Measurements from ENCODE around the gene MRPL24. TPM values are rescaled to one million over a fixed set of nuclear protein-coding genes. Genes with fewer than 3 reads are reported as not detected.

Gene MRPL24
- polyA plus RNA-seq, 2 of the 4 experiments (the other 2 are of a cell fraction) = 170 to 198 TPM

GRCh38 chr1:156727926-156728598 lies 12.8 kb downstream of the MRPL24 start, which contains the start of gene METTL25B:
Gene METTL25B, plus strand, starts transcription at chr1:156728469. Its CDS starts 636 bp downstream, at chr1:156729105.
- TF ChIP-seq E2F6 (IDR thresholded peaks at IDR 0.05; ENCODE audit: borderline replicate concordance, low read depth) = 0 out of 2 replicates have a peak, but pooled peaks have one; percentile 43
- TF ChIP-seq, protein P1, sequence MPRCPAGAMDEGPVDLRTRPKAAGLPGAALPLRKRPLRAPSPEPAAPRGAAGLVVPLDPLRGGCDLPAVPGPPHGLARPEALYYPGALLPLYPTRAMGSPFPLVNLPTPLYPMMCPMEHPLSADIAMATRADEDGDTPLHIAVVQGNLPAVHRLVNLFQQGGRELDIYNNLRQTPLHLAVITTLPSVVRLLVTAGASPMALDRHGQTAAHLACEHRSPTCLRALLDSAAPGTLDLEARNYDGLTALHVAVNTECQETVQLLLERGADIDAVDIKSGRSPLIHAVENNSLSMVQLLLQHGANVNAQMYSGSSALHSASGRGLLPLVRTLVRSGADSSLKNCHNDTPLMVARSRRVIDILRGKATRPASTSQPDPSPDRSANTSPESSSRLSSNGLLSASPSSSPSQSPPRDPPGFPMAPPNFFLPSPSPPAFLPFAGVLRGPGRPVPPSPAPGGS (IDR thresholded peaks at IDR 0.05) = peak; percentile 92; the same call in 1 of the 3 replicates
- no peak for TF ChIP-seq HOXA7 (CRISPR knock-in tag; IDR thresholded peaks at IDR 0.05)
- TF ChIP-seq PHF8 (IDR thresholded peaks at IDR 0.05; ENCODE audit: borderline replicate concordance, low read depth) = peak; percentile 33; the same call in 1 of the 2 replicates
- TF ChIP-seq ZC3H11A (IDR thresholded peaks at IDR 0.05) = no peak
- TF ChIP-seq NR3C1 (IDR thresholded peaks at IDR 0.05) = no peak
- TF ChIP-seq CBX2 (IDR thresholded peaks at IDR 0.05; ENCODE audit: borderline replicate concordance, low read depth) = no peak
- TF ChIP-seq, protein P2, sequence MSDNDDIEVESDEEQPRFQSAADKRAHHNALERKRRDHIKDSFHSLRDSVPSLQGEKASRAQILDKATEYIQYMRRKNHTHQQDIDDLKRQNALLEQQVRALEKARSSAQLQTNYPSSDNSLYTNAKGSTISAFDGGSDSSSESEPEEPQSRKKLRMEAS (IDR thresholded peaks at IDR 0.05) = peak; percentile 14; the same call in 1 of the 2 replicates
- peak; percentile 66 for TF ChIP-seq POLR2A (IDR thresholded peaks at IDR 0.05; ENCODE audit: low read length)
- no peak for TF ChIP-seq CHD4 (IDR thresholded peaks at IDR 0.05; ENCODE audit: borderline replicate concordance)
- no peak for TF ChIP-seq SMC3 (IDR thresholded peaks at IDR 0.05)
- TF ChIP-seq KDM5A (IDR thresholded peaks at IDR 0.05) = peak; percentile 81
- peaks cover 35% of the 10 kb centered on the region for H3K4me1 ChIP-seq
- ChIA-PET CTCF (interaction anchor here (1.1 to 42.3 kb wide), 18 partner anchors 8 to 199 kb away, joined by 3 to 2258 read pairs (median 26); partner anchors contain the start of genes CRABP2, INSRR, MRPL24 and NES), POLR2A (interaction anchor here (0.6 to 4.4 kb wide), 35 partner anchors 8 to 228 kb away, joined by 3 to 90 read pairs (median 6); partner anchors contain the start of genes HDGF, MEF2D, MRPL24 and PRCC)
- peak within 1 kb of the TSS; percentile 89 for H3K4me3 ChIP-seq
- no peaks in the 10 kb centered on the region for H3K9me3 ChIP-seq
- under 1% methylated on average over 28 of the region's 46 CpGs for WGBS (ENCODE audit: missing lambda C conversion rate)
- DNase-seq (ENCODE audit: low read depth in 1 of 2, low spot score in 1 of 2) (peak; percentile 87 to 90), FAIRE-seq (no peak), ATAC-seq (peak; percentile 80 to 84)
- peak within 1 kb of the TSS; percentile 95 for H3K4me2 ChIP-seq
- peak within 1 kb of the TSS; percentile 93 for H3K27ac ChIP-seq

GRCh38 chr1:156727492-156727891 lies 13.4 kb downstream of the MRPL24 start:
- peak overlapping the region; percentile 93 for H3K27ac ChIP-seq
- H3K4me2 ChIP-seq = peak overlapping the region; percentile 95
- ATAC-seq = no peak
- POLR2A ChIA-PET = interaction anchor here (1.2 to 4.4 kb wide), 7 partner anchors 9 to 48 kb away, joined by 4 to 90 read pairs (median 21); partner anchors contain the start of genes HDGF, MRPL24 and PRCC
- H3K4me1 ChIP-seq = peaks cover 35% of the 10 kb centered on the region
- DNase-seq (ENCODE audit: low read depth in 1 of 2, low spot score in 1 of 2) = no peak
- FAIRE-seq = no peak
- CTCF ChIA-PET = interaction anchor here (1.1 to 42.3 kb wide), 27 partner anchors 8 to 254 kb away, joined by 3 to 2258 read pairs (median 21); partner anchors contain the start of genes CRABP2, HDGF, INSRR and MRPL24
- 47% methylated on average over 7 of the region's 7 CpGs for WGBS (ENCODE audit: missing lambda C conversion rate)
- H3K9me3 ChIP-seq = no peaks in the 10 kb centered on the region
- TF ChIP-seq FOSL2 (IDR thresholded peaks at IDR 0.05) (no peak), FOSL2 (CRISPR knock-in tag; IDR thresholded peaks at IDR 0.05) (no peak), RARB (CRISPR knock-in tag; IDR thresholded peaks at IDR 0.05) (no peak), HDAC2 (IDR thresholded peaks at IDR 0.05) (no peak), MYC (IDR thresholded peaks at IDR 0.05; ENCODE audit: borderline replicate concordance, low read length) (no peak), CHD4 (IDR thresholded peaks at IDR 0.05; ENCODE audit: borderline replicate concordance) (no peak), TP53 (CRISPR knock-in tag; IDR thresholded peaks at IDR 0.05) (no peak)
- TF ChIP-seq, protein P1 (IDR thresholded peaks at IDR 0.05) = no peak
- TF ChIP-seq, protein P3, sequence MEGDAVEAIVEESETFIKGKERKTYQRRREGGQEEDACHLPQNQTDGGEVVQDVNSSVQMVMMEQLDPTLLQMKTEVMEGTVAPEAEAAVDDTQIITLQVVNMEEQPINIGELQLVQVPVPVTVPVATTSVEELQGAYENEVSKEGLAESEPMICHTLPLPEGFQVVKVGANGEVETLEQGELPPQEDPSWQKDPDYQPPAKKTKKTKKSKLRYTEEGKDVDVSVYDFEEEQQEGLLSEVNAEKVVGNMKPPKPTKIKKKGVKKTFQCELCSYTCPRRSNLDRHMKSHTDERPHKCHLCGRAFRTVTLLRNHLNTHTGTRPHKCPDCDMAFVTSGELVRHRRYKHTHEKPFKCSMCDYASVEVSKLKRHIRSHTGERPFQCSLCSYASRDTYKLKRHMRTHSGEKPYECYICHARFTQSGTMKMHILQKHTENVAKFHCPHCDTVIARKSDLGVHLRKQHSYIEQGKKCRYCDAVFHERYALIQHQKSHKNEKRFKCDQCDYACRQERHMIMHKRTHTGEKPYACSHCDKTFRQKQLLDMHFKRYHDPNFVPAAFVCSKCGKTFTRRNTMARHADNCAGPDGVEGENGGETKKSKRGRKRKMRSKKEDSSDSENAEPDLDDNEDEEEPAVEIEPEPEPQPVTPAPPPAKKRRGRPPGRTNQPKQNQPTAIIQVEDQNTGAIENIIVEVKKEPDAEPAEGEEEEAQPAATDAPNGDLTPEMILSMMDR (IDR thresholded peaks at IDR 0.05) = no peak
- H3K4me3 ChIP-seq = peak overlapping the region; percentile 89

Measured in A549 (cell line).